PFSK-1 (cell line): ENCODE data around the gene CEP89.

ENCODE experiments used
- FOXP2 ChIP-seq: optimal IDR thresholded peaks from 2 replicates; pipeline ENCODE3; 2011; ENCODE audit warnings: borderline replicate concordance, control low read depth, inconsistent platforms; ENCODE audit not compliant: insufficient read depth; ENCODE audit errors: extremely low read length, extremely low read depth
- POLR2AphosphoS5 ChIP-seq: IDR thresholded peaks from 2 replicates; pipeline ENCODE4 v1.6.1; 2012; ENCODE audit warnings: low read depth, mild to moderate bottlenecking, control low read depth, low read length, moderate library complexity
- REST ChIP-seq, 2 experiments: IDR thresholded peaks; 2 replicates each; pipeline versions ENCODE4 v1.6.1 to v1.8.0; 2011 to 2012; ENCODE audit warnings: low read depth in 2 of 2, low read length in 2 of 2, control low read depth in 1 of 2, inconsistent platforms in 1 of 2, mild to moderate bottlenecking in 1 of 2, moderate library complexity in 1 of 2; ENCODE audit not compliant: insufficient read depth in 1 of 2
- SIN3A ChIP-seq: IDR thresholded peaks from 2 replicates; pipeline ENCODE4 v1.6.1; 2012; ENCODE audit warnings: mild to moderate bottlenecking, low read length, moderate library complexity, borderline replicate concordance; ENCODE audit not compliant: insufficient read depth
- TAF1 ChIP-seq: IDR thresholded peaks from 2 replicates; pipeline ENCODE4 v1.6.1; 2012; ENCODE audit warnings: low read length, control low read depth, borderline replicate concordance; ENCODE audit not compliant: insufficient read depth

The CEP89 gene

GRCh38 chr19:32928806-32929205 is 43.0 kb downstream of the CEP89 start:
- no peak for TF ChIP-seq SIN3A
- no peak for TF ChIP-seq REST (IDR thresholded peaks at IDR 0.05; ENCODE audit: insufficient read depth in 1 of 2, low read depth in 2 of 2, low read length in 2 of 2)
- TF ChIP-seq POLR2AphosphoS5 = no peak
- TF ChIP-seq FOXP2 = no peak
- TF ChIP-seq TAF1 = no peak

- TF ChIP-seq POLR2AphosphoS5 (no peak), FOXP2 (no peak), TAF1 (no peak), SIN3A (no peak), REST (IDR thresholded peaks at IDR 0.05; ENCODE audit: insufficient read depth in 1 of 2, low read depth in 2 of 2, low read length in 2 of 2) (no peak)
These were observed 47.6 kb downstream of the CEP89 start for GRCh38 chr19:32924200-32924599.

- TF ChIP-seq POLR2AphosphoS5 (no peak), FOXP2 (no peak), REST (IDR thresholded peaks at IDR 0.05; ENCODE audit: insufficient read depth in 1 of 2, low read depth in 2 of 2, low read length in 2 of 2) (no peak), SIN3A (no peak), TAF1 (no peak)
These were observed 50.1 kb downstream of the CEP89 start for GRCh38 chr19:32921624-32922023.

- TF ChIP-seq REST (IDR thresholded peaks at IDR 0.05; ENCODE audit: insufficient read depth in 1 of 2, low read depth in 2 of 2, low read length in 2 of 2) (no peak), POLR2AphosphoS5 (no peak), FOXP2 (no peak), TAF1 (no peak), SIN3A (no peak)
These were observed 52.4 kb downstream of the CEP89 start for GRCh38 chr19:32919365-32919764.

- TF ChIP-seq FOXP2 (no peak), SIN3A (no peak), TAF1 (no peak), REST (IDR thresholded peaks at IDR 0.05; ENCODE audit: insufficient read depth in 1 of 2, low read depth in 2 of 2, low read length in 2 of 2) (no peak), POLR2AphosphoS5 (no peak)
These were observed 54.2 kb downstream of the CEP89 start for GRCh38 chr19:32917616-32917996.
